ENCODE measurements around the gene MAP4K4. TPM values are rescaled to one million over a fixed set of nuclear protein-coding genes. Genes with fewer than 3 reads are reported as not detected.
A peak's percentile ranks its signal among the peaks of the same experiment; 100 is the strongest.

Gene MAP4K4
- total and polyA plus RNA-seq, 5 donors from 2014 or later, result 6.7 to 179 (median 14.7) TPM

DNA sequence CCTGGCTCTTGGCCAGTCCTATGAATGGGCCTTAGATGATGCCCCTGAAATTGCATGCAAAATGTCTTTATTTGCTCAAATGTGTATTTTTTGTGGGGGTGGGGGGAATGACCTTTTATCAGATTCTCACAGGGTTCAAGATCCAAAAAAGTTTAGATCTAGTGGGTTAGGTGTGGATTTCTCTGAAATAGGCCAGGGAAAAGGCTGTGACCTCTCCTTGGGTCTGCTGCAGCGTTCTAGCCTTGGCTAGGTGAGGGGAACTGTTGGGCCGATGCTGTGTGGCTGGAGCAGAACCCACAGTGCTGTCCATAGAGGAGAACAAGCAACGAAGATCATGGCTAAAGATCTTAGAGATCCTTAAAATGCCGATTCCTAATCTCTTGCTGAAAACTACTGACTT lies 163.9 kb downstream of the MAP4K4 start:
- Mint-ChIP-seq H3K36me3 (peaks cover 53% of the 10 kb centered on the region), H3K27me3 (no peaks in the 10 kb centered on the region), H3K9me3 (no peaks in the 10 kb centered on the region), H3K4me3 (no peak overlapping the region), H3K27ac (peak overlapping the region in 2 of 3 donors; percentile 49 to 83), H3K4me1 (peaks cover 0 to 7% (median 6%) of the 10 kb centered on the region in 4 donors)
- Histone ChIP-seq H3K27ac (ENCODE audit: insufficient read depth, low read length, poor library complexity, severe bottlenecking) (no peak overlapping the region), H3K9me3 (ENCODE audit: control insufficient read depth in 2 of 2, low read length in 2 of 2) (no peaks in the 10 kb centered on the region), H3K27me3 (ENCODE audit: control insufficient read depth, insufficient read depth, low read length) (no peaks in the 10 kb centered on the region), H3K36me3 (ENCODE audit: control insufficient read depth, insufficient read depth, low read length) (peaks cover 97% of the 10 kb centered on the region), H3K4me1 (ENCODE audit: control insufficient read depth, insufficient read depth, low read length, poor library complexity, severe bottlenecking) (no peaks in the 10 kb centered on the region), H3K4me3 (ENCODE audit: low read depth, low read length) (no peak overlapping the region)
- DNase-seq (no peak), ATAC-seq (ENCODE audit: low read depth in 2 of 2) (no peak)

DNA sequence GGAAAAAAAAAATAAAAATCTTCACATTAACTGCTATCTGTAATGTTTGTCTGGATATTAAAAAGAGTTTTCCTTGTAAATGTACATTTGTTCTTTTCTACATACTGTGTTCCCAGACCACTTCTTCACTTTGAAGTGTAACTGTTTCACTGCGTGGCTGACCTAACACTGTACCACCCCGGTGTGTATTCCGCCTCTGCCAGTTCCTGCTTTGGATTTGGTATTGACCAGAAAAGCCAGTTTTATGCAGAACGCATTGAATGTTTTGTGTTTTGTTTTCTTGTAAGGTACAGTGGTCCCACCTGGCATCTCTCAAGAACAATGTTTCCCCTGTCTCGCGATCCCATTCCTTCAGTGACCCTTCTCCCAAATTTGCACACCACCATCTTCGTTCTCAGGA lies 166.0 kb downstream of the MAP4K4 start:
- peak overlapping the region in 1 of 3 donors; percentile 41 for H3K27ac Mint-ChIP-seq

DNA sequence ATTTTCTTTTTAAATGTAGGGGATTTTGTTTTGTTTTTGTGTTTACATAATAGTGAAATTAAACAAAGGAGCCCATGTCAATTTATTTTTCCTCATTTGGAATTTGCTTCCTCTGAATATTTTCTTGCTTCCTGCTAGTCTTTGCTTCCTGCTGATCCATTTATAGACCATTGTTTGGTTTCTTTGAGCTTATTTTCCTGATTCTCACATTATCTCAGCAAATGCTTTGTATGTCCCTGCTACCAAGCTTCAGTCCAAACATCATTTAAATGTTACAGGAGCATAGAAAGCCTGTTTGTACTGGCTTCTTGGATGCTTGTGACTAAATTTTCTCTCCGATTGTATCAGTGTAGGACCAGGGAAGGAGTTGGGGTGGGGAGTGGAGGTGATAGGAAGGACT lies 166.9 kb downstream of the MAP4K4 start:
- H3K9me3 Mint-ChIP-seq, result no peaks in the 10 kb centered on the region
- peaks cover 62% of the 10 kb centered on the region for H3K36me3 Mint-ChIP-seq
- no peak overlapping the region for H3K4me3 Mint-ChIP-seq
- no peaks in the 10 kb centered on the region for H3K9me3 ChIP-seq (ENCODE audit: control insufficient read depth in 2 of 2, low read length in 2 of 2)
- peaks cover 97% of the 10 kb centered on the region for H3K36me3 ChIP-seq (ENCODE audit: control insufficient read depth, insufficient read depth, low read length)
- no peak overlapping the region for H3K27ac ChIP-seq (ENCODE audit: insufficient read depth, low read length, poor library complexity, severe bottlenecking)
- DNase-seq (no peak), ATAC-seq (ENCODE audit: low read depth in 2 of 2) (no peak)
- no peaks in the 10 kb centered on the region for H3K27me3 ChIP-seq (ENCODE audit: control insufficient read depth, insufficient read depth, low read length)
- no peaks in the 10 kb centered on the region for H3K27me3 Mint-ChIP-seq
- H3K4me1 Mint-ChIP-seq, result peaks cover 0 to 4% (median under 1%) of the 10 kb centered on the region in 4 donors
- H3K27ac Mint-ChIP-seq, result no peak overlapping the region
- no peak overlapping the region for H3K4me3 ChIP-seq (ENCODE audit: low read depth, low read length)
- H3K4me1 ChIP-seq (ENCODE audit: control insufficient read depth, insufficient read depth, low read length, poor library complexity, severe bottlenecking), result no peaks in the 10 kb centered on the region

More for the DNA sequence above, 166.0 kb downstream of the MAP4K4 start:
- Histone ChIP-seq H3K27ac (ENCODE audit: insufficient read depth, low read length, poor library complexity, severe bottlenecking) (no peak overlapping the region), H3K4me3 (ENCODE audit: low read depth, low read length) (no peak overlapping the region), H3K4me1 (ENCODE audit: control insufficient read depth, insufficient read depth, low read length, poor library complexity, severe bottlenecking) (no peaks in the 10 kb centered on the region), H3K36me3 (ENCODE audit: control insufficient read depth, insufficient read depth, low read length) (peaks cover 98% of the 10 kb centered on the region), H3K9me3 (ENCODE audit: control insufficient read depth in 2 of 2, low read length in 2 of 2) (no peaks in the 10 kb centered on the region), H3K27me3 (ENCODE audit: control insufficient read depth, insufficient read depth, low read length) (no peaks in the 10 kb centered on the region)
- H3K27me3 Mint-ChIP-seq, result no peaks in the 10 kb centered on the region
- ATAC-seq (ENCODE audit: low read depth in 2 of 2), result no peak
- DNase-seq, result no peak
- H3K4me3 Mint-ChIP-seq, result no peak overlapping the region
- H3K9me3 Mint-ChIP-seq, result no peaks in the 10 kb centered on the region
- peaks cover 0 to 4% (median 1%) of the 10 kb centered on the region in 4 donors for H3K4me1 Mint-ChIP-seq
- peaks cover 59% of the 10 kb centered on the region for H3K36me3 Mint-ChIP-seq

DNA sequence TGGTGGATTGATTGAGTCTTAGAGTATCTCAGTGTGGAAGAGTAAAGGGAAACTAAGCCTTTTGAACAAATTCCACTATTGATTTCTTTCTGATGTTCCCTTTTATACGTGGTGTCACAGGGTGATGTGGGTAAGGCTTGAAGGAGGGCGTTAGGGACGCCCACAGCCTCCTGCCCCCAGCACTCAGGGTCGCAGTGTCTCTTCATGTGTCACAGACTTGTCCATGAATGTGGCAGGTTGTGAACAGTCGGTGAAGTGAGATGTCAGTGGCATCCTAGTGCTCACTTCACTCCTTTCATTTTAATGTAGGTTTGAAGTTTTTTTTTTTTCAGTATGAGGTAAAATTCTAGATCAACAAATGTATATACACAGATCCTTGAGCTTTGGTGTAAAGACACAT lies 171.0 kb downstream of the MAP4K4 start:
- peaks cover 0 to 5% (median 0%) of the 10 kb centered on the region in 4 donors for H3K4me1 Mint-ChIP-seq
- Histone ChIP-seq H3K36me3 (ENCODE audit: control insufficient read depth, insufficient read depth, low read length) (peaks cover 99% of the 10 kb centered on the region), H3K4me3 (ENCODE audit: low read depth, low read length) (no peak overlapping the region), H3K27ac (ENCODE audit: insufficient read depth, low read length, poor library complexity, severe bottlenecking) (no peak overlapping the region), H3K27me3 (ENCODE audit: control insufficient read depth, insufficient read depth, low read length) (no peaks in the 10 kb centered on the region), H3K4me1 (ENCODE audit: control insufficient read depth, insufficient read depth, low read length, poor library complexity, severe bottlenecking) (no peaks in the 10 kb centered on the region), H3K9me3 (ENCODE audit: control insufficient read depth in 2 of 2, low read length in 2 of 2) (no peaks in the 10 kb centered on the region)
- no peaks in the 10 kb centered on the region for H3K27me3 Mint-ChIP-seq
- no peaks in the 10 kb centered on the region for H3K9me3 Mint-ChIP-seq
- DNase-seq, result no peak
- no peak for ATAC-seq (ENCODE audit: low read depth in 2 of 2)
- H3K36me3 Mint-ChIP-seq, result peaks cover 68% of the 10 kb centered on the region
- H3K27ac Mint-ChIP-seq, result no peak overlapping the region
- H3K4me3 Mint-ChIP-seq, result no peak overlapping the region

DNA sequence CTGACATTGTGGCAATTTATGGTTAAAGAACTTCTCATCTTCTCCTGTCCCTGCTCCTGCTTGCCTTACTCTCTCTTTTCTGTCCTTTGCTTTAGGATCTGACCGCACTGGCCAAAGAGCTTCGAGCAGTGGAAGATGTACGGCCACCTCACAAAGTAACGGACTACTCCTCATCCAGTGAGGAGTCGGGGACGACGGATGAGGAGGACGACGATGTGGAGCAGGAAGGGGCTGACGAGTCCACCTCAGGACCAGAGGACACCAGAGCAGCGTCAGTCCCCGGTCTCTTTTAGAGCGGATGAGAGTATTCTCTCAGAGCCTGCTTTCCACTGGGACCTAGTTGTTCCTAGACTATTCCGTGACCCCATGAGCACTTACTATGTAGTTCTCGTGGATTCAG lies 172.0 kb downstream of the MAP4K4 start:
- no peak for ATAC-seq (ENCODE audit: low read depth in 2 of 2)

DNA sequence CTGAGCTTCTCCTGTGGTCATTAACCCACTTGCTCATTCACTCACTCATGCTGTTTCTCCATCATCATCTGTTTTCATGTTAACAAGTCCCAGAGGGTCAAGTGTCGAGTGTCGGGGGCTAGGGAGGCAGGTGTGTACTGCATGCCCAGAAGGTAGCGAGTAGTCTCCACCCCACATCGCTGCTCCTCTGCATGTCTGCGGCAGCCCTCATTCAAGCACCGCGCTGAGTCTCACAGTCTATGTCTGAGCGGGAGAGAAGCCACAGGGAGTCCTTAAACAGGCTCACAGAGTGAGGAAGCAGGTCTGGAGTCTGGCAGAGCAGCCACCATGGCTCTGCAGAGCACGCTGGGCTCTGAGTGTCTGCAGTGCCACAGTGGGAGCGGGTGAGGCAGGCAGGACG lies 172.9 kb downstream of the MAP4K4 start:
- Mint-ChIP-seq H3K27ac (peak overlapping the region in 1 of 3 donors; percentile 75), H3K4me3 (no peak overlapping the region), H3K27me3 (no peaks in the 10 kb centered on the region), H3K36me3 (peaks cover 67% of the 10 kb centered on the region), H3K9me3 (no peaks in the 10 kb centered on the region), H3K4me1 (peaks cover 0 to 5% (median 0%) of the 10 kb centered on the region in 4 donors)
- DNase-seq (no peak), ATAC-seq (ENCODE audit: low read depth in 2 of 2) (no peak)
- no peaks in the 10 kb centered on the region for H3K4me1 ChIP-seq (ENCODE audit: control insufficient read depth, insufficient read depth, low read length, poor library complexity, severe bottlenecking)
- no peaks in the 10 kb centered on the region for H3K9me3 ChIP-seq (ENCODE audit: control insufficient read depth in 2 of 2, low read length in 2 of 2)
- H3K4me3 ChIP-seq (ENCODE audit: low read depth, low read length), result no peak overlapping the region
- no peaks in the 10 kb centered on the region for H3K27me3 ChIP-seq (ENCODE audit: control insufficient read depth, insufficient read depth, low read length)
- H3K36me3 ChIP-seq (ENCODE audit: control insufficient read depth, insufficient read depth, low read length), result peaks cover 99% of the 10 kb centered on the region
- no peak overlapping the region for H3K27ac ChIP-seq (ENCODE audit: insufficient read depth, low read length, poor library complexity, severe bottlenecking)

More for the DNA sequence above, 172.0 kb downstream of the MAP4K4 start:
- no peaks in the 10 kb centered on the region for H3K27me3 Mint-ChIP-seq
- peaks cover 0 to 5% (median 0%) of the 10 kb centered on the region in 4 donors for H3K4me1 Mint-ChIP-seq
- DNase-seq, result no peak
- H3K36me3 ChIP-seq (ENCODE audit: control insufficient read depth, insufficient read depth, low read length), result peaks cover 99% of the 10 kb centered on the region
- H3K9me3 Mint-ChIP-seq, result no peaks in the 10 kb centered on the region
- no peaks in the 10 kb centered on the region for H3K4me1 ChIP-seq (ENCODE audit: control insufficient read depth, insufficient read depth, low read length, poor library complexity, severe bottlenecking)
- H3K36me3 Mint-ChIP-seq, result peaks cover 72% of the 10 kb centered on the region
- no peaks in the 10 kb centered on the region for H3K27me3 ChIP-seq (ENCODE audit: control insufficient read depth, insufficient read depth, low read length)
- H3K27ac Mint-ChIP-seq, result peak overlapping the region in 1 of 3 donors; percentile 70
- H3K4me3 ChIP-seq (ENCODE audit: low read depth, low read length), result no peak overlapping the region
- H3K4me3 Mint-ChIP-seq, result no peak overlapping the region
- no peak overlapping the region for H3K27ac ChIP-seq (ENCODE audit: insufficient read depth, low read length, poor library complexity, severe bottlenecking)
- H3K9me3 ChIP-seq (ENCODE audit: control insufficient read depth in 2 of 2, low read length in 2 of 2), result no peaks in the 10 kb centered on the region

DNA sequence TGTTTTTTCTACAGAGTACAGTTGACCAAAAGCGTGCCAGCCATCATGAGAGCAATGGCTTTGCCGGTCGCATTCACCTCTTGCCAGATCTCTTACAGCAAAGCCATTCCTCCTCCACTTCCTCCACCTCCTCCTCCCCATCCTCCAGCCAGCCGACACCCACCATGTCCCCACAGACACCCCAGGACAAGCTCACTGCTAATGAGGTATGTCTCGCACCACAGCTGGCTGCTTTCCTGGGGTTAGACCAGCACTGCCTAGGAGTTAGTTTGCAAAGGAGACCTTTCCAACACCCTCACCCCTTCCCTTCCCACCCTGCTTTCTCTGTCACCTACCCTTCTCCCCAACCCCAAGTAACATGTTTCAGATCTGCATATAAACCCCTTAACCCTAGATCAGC lies 174.0 kb downstream of the MAP4K4 start:
- Mint-ChIP-seq H3K4me3 (no peak overlapping the region), H3K27me3 (no peaks in the 10 kb centered on the region), H3K4me1 (peaks cover 0 to 5% (median 0%) of the 10 kb centered on the region in 4 donors), H3K9me3 (no peaks in the 10 kb centered on the region), H3K27ac (no peak overlapping the region), H3K36me3 (peaks cover 72% of the 10 kb centered on the region)
- Histone ChIP-seq H3K36me3 (ENCODE audit: control insufficient read depth, insufficient read depth, low read length) (peaks cover 98% of the 10 kb centered on the region), H3K4me3 (ENCODE audit: low read depth, low read length) (no peak overlapping the region), H3K9me3 (ENCODE audit: control insufficient read depth in 2 of 2, low read length in 2 of 2) (no peaks in the 10 kb centered on the region), H3K27me3 (ENCODE audit: control insufficient read depth, insufficient read depth, low read length) (no peaks in the 10 kb centered on the region), H3K4me1 (ENCODE audit: control insufficient read depth, insufficient read depth, low read length, poor library complexity, severe bottlenecking) (no peaks in the 10 kb centered on the region), H3K27ac (ENCODE audit: insufficient read depth, low read length, poor library complexity, severe bottlenecking) (no peak overlapping the region)
- DNase-seq (no peak), ATAC-seq (ENCODE audit: low read depth in 2 of 2) (no peak)

DNA sequence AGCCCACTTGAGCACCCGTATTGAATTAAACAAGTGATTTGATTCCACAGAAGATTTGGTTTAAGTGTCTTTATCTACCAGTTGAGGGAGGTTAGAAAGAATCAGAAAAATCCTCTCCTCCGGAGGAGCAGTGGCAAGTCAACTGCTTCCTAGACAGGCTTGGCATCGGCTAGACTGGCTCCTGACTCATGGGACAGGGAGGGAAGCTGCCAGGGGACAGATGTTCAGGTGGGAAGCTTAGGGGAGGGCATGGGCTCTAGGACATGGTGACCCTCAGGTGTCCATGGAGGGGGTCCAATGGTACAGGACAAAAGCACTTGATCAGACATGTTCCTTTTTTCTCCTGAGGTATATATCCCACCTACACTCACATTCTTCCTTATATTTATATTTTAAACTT lies 175.0 kb downstream of the MAP4K4 start:
- ATAC-seq (ENCODE audit: low read depth in 2 of 2) (no peak), DNase-seq (no peak)
- Mint-ChIP-seq H3K27me3 (no peaks in the 10 kb centered on the region), H3K9me3 (no peaks in the 10 kb centered on the region), H3K4me3 (no peak overlapping the region), H3K4me1 (peaks cover 0 to 5% (median 0%) of the 10 kb centered on the region in 4 donors), H3K36me3 (peaks cover 74% of the 10 kb centered on the region), H3K27ac (peak overlapping the region in 1 of 3 donors; percentile 38)
- Histone ChIP-seq H3K9me3 (ENCODE audit: control insufficient read depth in 2 of 2, low read length in 2 of 2) (no peaks in the 10 kb centered on the region), H3K4me3 (ENCODE audit: low read depth, low read length) (no peak overlapping the region), H3K27me3 (ENCODE audit: control insufficient read depth, insufficient read depth, low read length) (no peaks in the 10 kb centered on the region), H3K36me3 (ENCODE audit: control insufficient read depth, insufficient read depth, low read length) (peaks cover 98% of the 10 kb centered on the region), H3K27ac (ENCODE audit: insufficient read depth, low read length, poor library complexity, severe bottlenecking) (no peak overlapping the region), H3K4me1 (ENCODE audit: control insufficient read depth, insufficient read depth, low read length, poor library complexity, severe bottlenecking) (no peaks in the 10 kb centered on the region)

Measured in CD4-positive, CD25-positive, alpha-beta regulatory T cell (primary cell).